Keratinocyte (primary cell): ENCODE data around the gene ZDHHC18. TPM values are rescaled to one million over a fixed set of nuclear protein-coding genes. Genes with fewer than 3 reads are reported as not detected.

Experiments
- DNase-seq: peaks from one replicate; pipeline ENCODE4 v3.0.0-alpha.2; 2011; ENCODE audit warnings: low read depth, missing footprints, low spot score
- FAIRE-seq: peaks from 2 replicates; lab custom pipeline; 2011; peaks lifted over from hg19 to GRCh38; lab: Jason Lieb, UNC
- H2AFZ ChIP-seq: 2 replicates; pipeline ENCODE4 v1.6.0; 2012; ENCODE audit warnings: low read length, control low read depth, inconsistent platforms; ENCODE audit not compliant: control insufficient read depth
- H3K27ac ChIP-seq: 2 replicates; pipeline ENCODE4 v1.5.1; 2011; ENCODE audit warnings: low read length; ENCODE audit not compliant: control insufficient read depth, insufficient read depth
- H3K27me3 ChIP-seq: 3 replicates; pipeline ENCODE4 v1.6.0; 2011; ENCODE audit warnings: low read length; ENCODE audit not compliant: control insufficient read depth, insufficient read depth; ENCODE audit errors: extremely low read depth
- H3K36me3 ChIP-seq, 2 experiments: 2 replicates in 1 of 2; 3 replicates in 1 of 2; pipeline ENCODE4 v1.5.1; 2011; ENCODE audit warnings: low read length in 2 of 2, mild to moderate bottlenecking in 1 of 2; ENCODE audit not compliant: control insufficient read depth in 2 of 2, insufficient read depth in 2 of 2; ENCODE audit errors: extremely low read depth in 1 of 2
- H3K4me1 ChIP-seq: 3 replicates; pipeline ENCODE4 v1.5.1; 2011; ENCODE audit warnings: low read length; ENCODE audit not compliant: control insufficient read depth, insufficient read depth; ENCODE audit errors: extremely low read depth
- H3K4me2 ChIP-seq: 3 replicates; pipeline ENCODE4 v1.6.0; 2011; ENCODE audit warnings: low read depth, low read length; ENCODE audit not compliant: control insufficient read depth, insufficient read depth; ENCODE audit errors: extremely low read depth
- H3K4me3 ChIP-seq, 3 experiments: fragments of 200-600 bp in 1 of 3; sonication (generic) in 1 of 3; 2 replicates in 2 of 3; 3 replicates in 1 of 3; pipeline ENCODE4 v1.5.1; 2011 to 2016; ENCODE audit warnings: low read length in 3 of 3, mild to moderate bottlenecking in 3 of 3, control low read depth in 2 of 3, inconsistent platforms in 1 of 3, low read depth in 1 of 3, mixed read lengths in 1 of 3, mixed run types in 1 of 3, moderate library complexity in 1 of 3; ENCODE audit not compliant: control insufficient read depth in 2 of 3, insufficient read depth in 2 of 3; ENCODE audit errors: extremely low read depth in 1 of 3
- H3K79me2 ChIP-seq: 2 replicates; pipeline ENCODE4 v1.6.0; 2012; ENCODE audit warnings: low read length; ENCODE audit not compliant: control insufficient read depth, insufficient read depth
- H3K9ac ChIP-seq: 3 replicates; pipeline ENCODE4 v1.6.0; 2011; ENCODE audit warnings: low read length; ENCODE audit not compliant: control insufficient read depth, insufficient read depth; ENCODE audit errors: extremely low read depth
- H3K9me1 ChIP-seq: 3 replicates; pipeline ENCODE4 v1.6.0; 2011; ENCODE audit warnings: low read length; ENCODE audit not compliant: control insufficient read depth, insufficient read depth; ENCODE audit errors: extremely low read depth
- H3K9me3 ChIP-seq: 2 replicates; pipeline ENCODE4 v1.5.1; 2012; ENCODE audit warnings: low read depth, low read length; ENCODE audit not compliant: control insufficient read depth
- H4K20me1 ChIP-seq: 3 replicates; pipeline ENCODE4 v1.6.0; 2011; ENCODE audit warnings: low read length; ENCODE audit not compliant: control insufficient read depth, insufficient read depth; ENCODE audit errors: extremely low read depth
- CTCF ChIP-seq, 3 experiments: IDR thresholded peaks in 1 of 3; conservative IDR thresholded peaks in 1 of 3; optimal IDR thresholded peaks in 1 of 3; 2 replicates in 2 of 3; 3 replicates in 1 of 3; pipeline versions ENCODE3 to v1.5.1; 2011; ENCODE audit warnings: low read length in 3 of 3, mild to moderate bottlenecking in 3 of 3, moderate library complexity in 2 of 3, control low read depth in 1 of 3, inconsistent platforms in 1 of 3; ENCODE audit not compliant: insufficient read depth in 2 of 3; ENCODE audit errors: extremely low read depth in 1 of 3
- EZH2 ChIP-seq: IDR thresholded peaks from one replicate; pipeline ENCODE4 v1.6.1; 2012; ENCODE audit warnings: inconsistent platforms, mild to moderate bottlenecking, low read length, moderate library complexity
- dilution Hi-C: fragments of 300-500 bp; cut with MboI; formaldehyde crosslinking; loops from one replicate; pipeline ENCODE4 v1.7.0; 2020; ENCODE audit warnings: low sequenced_read_pairs; ENCODE audit not compliant: extremely low pct_ligation_motif_present
- polyA plus RNA-seq, 5 experiments: library from polyadenylated mRNA; depleted of rRNA in 3 of 5; stranded (reverse) in 3 of 5; stranded (forward) in 1 of 5; unstranded in 1 of 5; fragments of >200 nt; gene quantifications; 1 replicate in 1 of 5; 2 replicates in 3 of 5; 3 replicates in 1 of 5; pipeline versions ENCODE4 v1.2.1 to v1.2.3, GENCODE V29; 2011 to 2012; ENCODE audit warnings: missing spikeins in 2 of 5, low read depth in 1 of 5, low replicate concordance in 1 of 5

ZDHHC18 gene
- polyA plus RNA-seq, 1 donor (not counting 4 experiments of a cell fraction or from before 2014, with no cell fraction given): 18.1 TPM

GRCh38 chr1:26814377-26814776, 12.1 kb upstream of the ZDHHC18 start:
- no peaks in the 10 kb centered on the region for H3K9me3 ChIP-seq
- no peaks in the 10 kb centered on the region for H4K20me1 ChIP-seq
- no peak for FAIRE-seq
- no peak for TF ChIP-seq CTCF (optimal IDR thresholded peaks at IDR 0.05 in 1 of 3, IDR thresholded peaks at IDR 0.05 in 1 of 3, conservative IDR thresholded peaks at IDR 0.05 in 1 of 3; ENCODE audit: extremely low read depth in 1 of 3, insufficient read depth in 2 of 3, low read length in 3 of 3)
- no peak for TF ChIP-seq EZH2
- H3K4me1 ChIP-seq: no peaks in the 10 kb centered on the region
- no peaks in the 10 kb centered on the region for H3K9me1 ChIP-seq
- no peak for DNase-seq
- no peak overlapping the region for H3K4me3 ChIP-seq
- H2AFZ ChIP-seq: no peak overlapping the region
- H3K36me3 ChIP-seq: no peaks in the 10 kb centered on the region
- H3K27me3 ChIP-seq: no peaks in the 10 kb centered on the region
- dilution Hi-C loops: no loop called here
- H3K79me2 ChIP-seq: no peaks in the 10 kb centered on the region
- no peak overlapping the region for H3K27ac ChIP-seq
- H3K9ac ChIP-seq: no peak overlapping the region
- no peak overlapping the region for H3K4me2 ChIP-seq

GRCh38 chr1:26814893-26815292, 11.6 kb upstream of the ZDHHC18 start:
- H3K27ac ChIP-seq: no peak overlapping the region
- no peak overlapping the region for H3K4me3 ChIP-seq
- H3K4me1 ChIP-seq: no peaks in the 10 kb centered on the region
- FAIRE-seq: no peak
- H3K36me3 ChIP-seq: no peaks in the 10 kb centered on the region
- no peak overlapping the region for H3K4me2 ChIP-seq
- no peaks in the 10 kb centered on the region for H3K79me2 ChIP-seq
- no peak overlapping the region for H2AFZ ChIP-seq
- H3K27me3 ChIP-seq: no peaks in the 10 kb centered on the region
- H3K9me3 ChIP-seq: no peaks in the 10 kb centered on the region
- no peaks in the 10 kb centered on the region for H4K20me1 ChIP-seq
- dilution Hi-C loops: no loop called here
- TF ChIP-seq CTCF (optimal IDR thresholded peaks at IDR 0.05 in 1 of 3, IDR thresholded peaks at IDR 0.05 in 1 of 3, conservative IDR thresholded peaks at IDR 0.05 in 1 of 3; ENCODE audit: extremely low read depth in 1 of 3, insufficient read depth in 2 of 3, low read length in 3 of 3) (no peak), EZH2 (no peak)
- no peak overlapping the region for H3K9ac ChIP-seq
- no peaks in the 10 kb centered on the region for H3K9me1 ChIP-seq
- DNase-seq: no peak
